Prostate gland (tissue), 2 donors: Measurements from ENCODE around the gene SPRTN. TPM values are rescaled to one million over a fixed set of nuclear protein-coding genes. Genes with fewer than 3 reads are reported as not detected.
"Not testable (repeated sequence)": the region's sequence is repeated elsewhere in the genome, so short reads cannot be mapped to it uniquely, and the experiment has no call there.

ENCODE experiments used
- DNase-seq: peaks from one replicate; pipeline ENCODE4 v3.0.0-alpha.2; 2019; ENCODE audit warnings: low spot score
- H3K27ac ChIP-seq, 2 donors: fragments of 200-600 bp; sonication (generic); 2 replicates each; pipeline ENCODE4 v1.5.1; 2017 to 2019
- H3K27me3 ChIP-seq: fragments of 200-600 bp; sonication (generic); replicated peaks from 2 replicates; pipeline ENCODE4 v1.5.1; 2019; ENCODE audit not compliant: insufficient read depth
- H3K36me3 ChIP-seq, 2 donors: fragments of 200-600 bp; sonication (generic); 1 replicate in 1 of 2; 2 replicates in 1 of 2; pipeline versions ENCODE4 v1.5.1 to v1.8.1; 2017 to 2019
- H3K4me1 ChIP-seq: fragments of 200-600 bp; sonication (generic); replicated peaks from 2 replicates; pipeline ENCODE4 v1.5.1; 2019
- H3K4me3 ChIP-seq, 2 donors: fragments of 200-600 bp; sonication (generic); 2 replicates each; pipeline ENCODE4 v1.5.1; 2017 to 2019
- H3K9me3 ChIP-seq: fragments of 200-600 bp; sonication (generic); 2 replicates; pipeline ENCODE4 v1.5.1; 2017
- POLR2A ChIP-seq: fragments of 450-650 bp; IDR thresholded peaks from one replicate; pipeline ENCODE4 v1.6.1; 2016; ENCODE audit warnings: antibody characterized with exemption, mild to moderate bottlenecking
- POLR2AphosphoS5 ChIP-seq: sonication (generic); formaldehyde crosslinking; IDR thresholded peaks from one replicate; pipeline ENCODE4 v1.6.1; 2017; ENCODE audit warnings: antibody characterized with exemption
- WGBS: methylation state at CpG from one replicate; pipeline ENCODE4 v1.1.5; 2018; 5-methylcytosine and 5-hydroxymethylcytosine counted together
- intact Hi-C: fragments of 100-400 bp; cut with DNase I; formaldehyde crosslinking; loops from one replicate; pipeline ENCODE4 v1.14.2; 2022
- total RNA-seq, 2 donors: library from RNA; depleted of rRNA; stranded (reverse); fragments of >200 nt; gene quantifications; one replicate each; pipeline ENCODE4 v1.1.0, GENCODE V29; 2016
- TF ChIP-seq, protein P1 (sequence below), 4 experiments: fragments of 200-600 bp in 2 of 4; fragments of 450-650 bp in 2 of 4; sonication (generic) in 2 of 4; IDR thresholded peaks; 1 replicate in 3 of 4; 2 replicates in 1 of 4; pipeline ENCODE4 v1.5.1; 2016 to 2019; ENCODE audit warnings: antibody characterized with exemption in 4 of 4, mild to moderate bottlenecking in 2 of 4, moderate library complexity in 2 of 4

SPRTN gene
- total RNA-seq, 2 donors from 2014 or later, result 10.8 to 23.4 TPM

DNA sequence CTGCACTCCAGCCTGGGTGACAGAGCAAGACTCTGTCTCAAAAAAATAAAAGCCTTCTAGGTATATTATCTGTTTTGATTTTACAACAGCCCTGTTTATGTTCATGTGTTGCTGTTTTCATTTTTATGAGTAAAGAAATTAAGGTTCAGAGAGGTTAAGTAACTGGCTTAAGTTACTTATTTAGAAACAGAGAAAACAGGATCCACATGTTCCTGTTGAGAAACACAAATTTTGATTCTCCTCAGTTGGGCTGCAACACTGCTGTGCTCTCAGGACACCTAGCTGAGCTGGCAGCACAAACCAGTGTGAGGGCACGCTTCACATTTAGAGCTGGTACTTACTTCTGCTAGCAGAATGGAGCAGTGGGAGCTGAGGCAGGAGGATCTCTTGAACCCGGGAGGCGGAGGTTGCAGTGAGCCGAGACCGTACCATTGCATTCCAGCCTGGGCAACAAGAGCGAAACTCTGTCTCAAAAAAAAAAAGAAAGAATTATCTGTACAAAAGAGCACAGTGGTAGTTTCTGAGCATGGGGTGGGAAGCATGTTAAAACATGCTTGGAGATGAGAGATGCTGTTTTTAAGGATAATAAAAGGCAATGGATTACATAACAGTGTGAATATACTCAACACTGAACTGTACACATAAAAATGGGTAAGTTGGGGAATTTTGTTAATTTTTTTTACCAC lies 2.4 kb downstream of the SPRTN start:
- 64% methylated on average over 6 of the region's 6 CpGs for WGBS

GRCh38 chr1:231347961-231348360 lies 9.9 kb downstream of the SPRTN start:
- TF ChIP-seq POLR2AphosphoS5 (no peak), POLR2A (no peak)
- TF ChIP-seq, protein P1, sequence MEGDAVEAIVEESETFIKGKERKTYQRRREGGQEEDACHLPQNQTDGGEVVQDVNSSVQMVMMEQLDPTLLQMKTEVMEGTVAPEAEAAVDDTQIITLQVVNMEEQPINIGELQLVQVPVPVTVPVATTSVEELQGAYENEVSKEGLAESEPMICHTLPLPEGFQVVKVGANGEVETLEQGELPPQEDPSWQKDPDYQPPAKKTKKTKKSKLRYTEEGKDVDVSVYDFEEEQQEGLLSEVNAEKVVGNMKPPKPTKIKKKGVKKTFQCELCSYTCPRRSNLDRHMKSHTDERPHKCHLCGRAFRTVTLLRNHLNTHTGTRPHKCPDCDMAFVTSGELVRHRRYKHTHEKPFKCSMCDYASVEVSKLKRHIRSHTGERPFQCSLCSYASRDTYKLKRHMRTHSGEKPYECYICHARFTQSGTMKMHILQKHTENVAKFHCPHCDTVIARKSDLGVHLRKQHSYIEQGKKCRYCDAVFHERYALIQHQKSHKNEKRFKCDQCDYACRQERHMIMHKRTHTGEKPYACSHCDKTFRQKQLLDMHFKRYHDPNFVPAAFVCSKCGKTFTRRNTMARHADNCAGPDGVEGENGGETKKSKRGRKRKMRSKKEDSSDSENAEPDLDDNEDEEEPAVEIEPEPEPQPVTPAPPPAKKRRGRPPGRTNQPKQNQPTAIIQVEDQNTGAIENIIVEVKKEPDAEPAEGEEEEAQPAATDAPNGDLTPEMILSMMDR (IDR thresholded peaks at IDR 0.05), result no peak
- intact Hi-C loops, result no loop called here

More for the DNA sequence above, 2.4 kb downstream of the SPRTN start:
- DNase-seq, result no peak
- intact Hi-C loops, result no loop called here
- H3K4me1 ChIP-seq, result peaks cover 7% of the 10 kb centered on the region
- TF ChIP-seq POLR2A, result no peak
- no peak for TF ChIP-seq POLR2AphosphoS5
- TF ChIP-seq, protein P1 (IDR thresholded peaks at IDR 0.05), result no peak
- H3K9me3 ChIP-seq, result no peaks in the 10 kb centered on the region
- no peaks in the 10 kb centered on the region for H3K27me3 ChIP-seq
- no peaks in the 10 kb centered on the region for H3K36me3 ChIP-seq
- H3K4me3 ChIP-seq, result no peak overlapping the region
- H3K27ac ChIP-seq, result no peak overlapping the region

DNA sequence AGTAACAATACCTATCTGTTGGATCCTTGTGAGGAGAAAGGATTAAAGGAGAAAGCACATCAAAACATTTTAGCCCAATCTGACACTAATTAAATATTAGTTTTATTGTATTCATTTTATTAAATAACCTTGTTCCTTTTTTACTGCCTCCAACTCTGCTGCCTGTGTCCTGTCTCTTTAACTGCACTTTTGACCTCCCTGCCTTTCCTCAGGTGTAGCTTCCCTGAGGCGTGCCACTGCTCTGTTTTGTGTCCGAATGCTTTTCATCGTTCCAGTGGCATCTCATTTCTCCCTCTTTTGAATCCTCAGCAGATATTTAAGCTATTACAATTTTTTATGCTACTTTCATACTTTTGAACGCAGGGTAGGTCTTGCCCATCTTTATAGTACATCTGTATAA lies 10.3 kb downstream of the SPRTN start:
- Histone ChIP-seq H3K9me3 (no peaks in the 10 kb centered on the region), H3K36me3 (no peaks in the 10 kb centered on the region), H3K4me1 (no peaks in the 10 kb centered on the region), H3K27me3 (no peaks in the 10 kb centered on the region), H3K4me3 (no peak overlapping the region), H3K27ac (no peak overlapping the region)
- no peak for DNase-seq
- intact Hi-C loops, result no loop called here
- 96% methylated on average over 4 of the region's 4 CpGs for WGBS
- TF ChIP-seq, protein P1 (IDR thresholded peaks at IDR 0.05), result no peak

More at GRCh38 chr1:231347961-231348360, 9.9 kb downstream of the SPRTN start:
- Histone ChIP-seq H3K4me1 (no peaks in the 10 kb centered on the region), H3K27me3 (no peaks in the 10 kb centered on the region), H3K36me3 (no peaks in the 10 kb centered on the region), H3K9me3 (no peaks in the 10 kb centered on the region), H3K27ac (no peak overlapping the region), H3K4me3 (no peak overlapping the region)
- WGBS, result 89% methylated on average over 4 of the region's 4 CpGs
- DNase-seq, result no peak

- H3K4me3 ChIP-seq, DNase-seq, H3K9me3 ChIP-seq, intact Hi-C loops, H3K27me3 ChIP-seq, H3K27ac ChIP-seq, H3K36me3 ChIP-seq, H3K4me1 ChIP-seq: not testable (repeated sequence)
- 96% methylated on average over 1 of the region's 1 CpG for WGBS
These were observed 10.8 kb downstream of the SPRTN start for GRCh38 chr1:231348856-231349255.

DNA sequence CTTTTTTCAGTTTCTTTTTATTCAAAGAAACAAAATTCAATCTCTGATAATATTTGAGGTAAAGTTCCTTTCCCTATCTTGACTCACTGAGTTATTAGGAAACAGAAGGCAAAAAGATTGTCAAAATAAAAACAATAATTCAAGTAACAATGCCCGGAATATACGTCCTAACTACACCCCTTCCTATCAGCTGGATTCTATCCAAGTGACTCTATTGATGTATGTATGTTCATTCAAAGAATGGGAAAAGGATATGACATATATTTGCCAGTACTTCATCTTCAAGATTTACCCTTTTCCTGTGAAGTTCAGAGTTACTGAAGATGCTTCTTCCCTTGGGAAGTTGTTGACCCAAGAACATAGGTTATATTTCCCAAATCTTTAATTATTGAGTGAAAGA lies 13.7 kb downstream of the SPRTN start:
- Histone ChIP-seq H3K27me3 (no peaks in the 10 kb centered on the region), H3K36me3 (no peaks in the 10 kb centered on the region), H3K9me3 (no peaks in the 10 kb centered on the region), H3K4me1 (no peaks in the 10 kb centered on the region), H3K4me3 (no peak overlapping the region), H3K27ac (no peak overlapping the region)
- TF ChIP-seq POLR2AphosphoS5 (no peak), POLR2A (no peak)
- TF ChIP-seq, protein P1 (IDR thresholded peaks at IDR 0.05), result no peak
- 76% methylated on average over 2 of the region's 2 CpGs for WGBS
- intact Hi-C loops, result no loop called here
- DNase-seq, result no peak
